ENCODE measurements around the gene SLC5A11. TPM values are rescaled to one million over a fixed set of nuclear protein-coding genes. Genes with fewer than 3 reads are reported as not detected.
"Not testable (repeated sequence)": the region's sequence is repeated elsewhere in the genome, so short reads cannot be mapped to it uniquely, and the experiment has no call there.

Gene SLC5A11
- total RNA-seq, 1 donor from 2014 or later: not detected

- no peaks in the 10 kb centered on the region for H3K9me3 Mint-ChIP-seq (ENCODE audit: unreplicated experiment)
- no peaks in the 10 kb centered on the region for H3K4me1 Mint-ChIP-seq (ENCODE audit: low read depth, unreplicated experiment)
- no peaks in the 10 kb centered on the region for H3K27me3 Mint-ChIP-seq (ENCODE audit: unreplicated experiment)
- no peak for TF ChIP-seq CTCF (IDR thresholded peaks at IDR 0.05; ENCODE audit: partially characterized antibody, unreplicated experiment)
- no peaks in the 10 kb centered on the region for H3K36me3 Mint-ChIP-seq (ENCODE audit: unreplicated experiment)
- DNase-seq: no peak
- no peak overlapping the region for H3K4me3 Mint-ChIP-seq (ENCODE audit: unreplicated experiment)
- no peak overlapping the region for H3K27ac Mint-ChIP-seq (ENCODE audit: unreplicated experiment)
Observed at GRCh38 chr16:24883714-24884151, 38.0 kb downstream of the SLC5A11 start.

GRCh38 chr16:24887472-24887871 lies 41.7 kb downstream of the SLC5A11 start:
- DNase-seq: no peak
- Mint-ChIP-seq H3K27me3 (ENCODE audit: unreplicated experiment) (no peaks in the 10 kb centered on the region), H3K9me3 (ENCODE audit: unreplicated experiment) (no peaks in the 10 kb centered on the region), H3K36me3 (ENCODE audit: unreplicated experiment) (no peaks in the 10 kb centered on the region), H3K27ac (ENCODE audit: unreplicated experiment) (no peak overlapping the region), H3K4me1 (ENCODE audit: low read depth, unreplicated experiment) (no peaks in the 10 kb centered on the region), H3K4me3 (ENCODE audit: unreplicated experiment) (no peak overlapping the region)
- no peak for TF ChIP-seq CTCF (IDR thresholded peaks at IDR 0.05; ENCODE audit: partially characterized antibody, unreplicated experiment)

- Mint-ChIP-seq H3K4me1 (ENCODE audit: low read depth, unreplicated experiment) (no peaks in the 10 kb centered on the region), H3K36me3 (ENCODE audit: unreplicated experiment) (no peaks in the 10 kb centered on the region), H3K27me3 (ENCODE audit: unreplicated experiment) (no peaks in the 10 kb centered on the region), H3K9me3 (ENCODE audit: unreplicated experiment) (peaks cover 2% of the 10 kb centered on the region), H3K4me3 (ENCODE audit: unreplicated experiment) (no peak overlapping the region), H3K27ac (ENCODE audit: unreplicated experiment) (no peak overlapping the region)
- DNase-seq: no peak
- TF ChIP-seq CTCF (IDR thresholded peaks at IDR 0.05; ENCODE audit: partially characterized antibody, unreplicated experiment): no peak
Observed at GRCh38 chr16:24890746-24891145, 45.0 kb downstream of the SLC5A11 start.

GRCh38 chr16:24896439-24896838 lies 50.7 kb downstream of the SLC5A11 start:
- H3K36me3 Mint-ChIP-seq (ENCODE audit: unreplicated experiment): peaks cover 4% of the 10 kb centered on the region
- H3K4me3 Mint-ChIP-seq (ENCODE audit: unreplicated experiment): no peak overlapping the region
- H3K27me3 Mint-ChIP-seq (ENCODE audit: unreplicated experiment): no peaks in the 10 kb centered on the region
- no peak for TF ChIP-seq CTCF (IDR thresholded peaks at IDR 0.05; ENCODE audit: partially characterized antibody, unreplicated experiment)
- no peak overlapping the region for H3K27ac Mint-ChIP-seq (ENCODE audit: unreplicated experiment)
- no peak for DNase-seq
- no peaks in the 10 kb centered on the region for H3K4me1 Mint-ChIP-seq (ENCODE audit: low read depth, unreplicated experiment)
- H3K9me3 Mint-ChIP-seq (ENCODE audit: unreplicated experiment): peaks cover 2% of the 10 kb centered on the region

GRCh38 chr16:24897522-24897921 lies 51.8 kb downstream of the SLC5A11 start:
- not testable (repeated sequence) for H3K4me3 Mint-ChIP-seq (ENCODE audit: unreplicated experiment); H3K4me1 Mint-ChIP-seq (ENCODE audit: low read depth, unreplicated experiment); H3K36me3 Mint-ChIP-seq (ENCODE audit: unreplicated experiment); H3K27me3 Mint-ChIP-seq (ENCODE audit: unreplicated experiment); DNase-seq; H3K9me3 Mint-ChIP-seq (ENCODE audit: unreplicated experiment); H3K27ac Mint-ChIP-seq (ENCODE audit: unreplicated experiment)

- no peak overlapping the region for H3K27ac Mint-ChIP-seq (ENCODE audit: unreplicated experiment)
- H3K4me1 Mint-ChIP-seq (ENCODE audit: low read depth, unreplicated experiment): no peaks in the 10 kb centered on the region
- H3K4me3 Mint-ChIP-seq (ENCODE audit: unreplicated experiment): no peak overlapping the region
- H3K27me3 Mint-ChIP-seq (ENCODE audit: unreplicated experiment): no peaks in the 10 kb centered on the region
- no peak for DNase-seq
- no peaks in the 10 kb centered on the region for H3K9me3 Mint-ChIP-seq (ENCODE audit: unreplicated experiment)
- no peak for TF ChIP-seq CTCF (IDR thresholded peaks at IDR 0.05; ENCODE audit: partially characterized antibody, unreplicated experiment)
- peaks cover 4% of the 10 kb centered on the region for H3K36me3 Mint-ChIP-seq (ENCODE audit: unreplicated experiment)
Observed at GRCh38 chr16:24900230-24900629, 54.5 kb downstream of the SLC5A11 start.

All from glutamatergic neuron (in vitro differentiated cells).